GM10266 (cell line): Measurements from ENCODE around the gene FZD8.

Experiments
- DNase-seq: peaks from one replicate; pipeline ENCODE4 v3.0.0; 2012; ENCODE audit errors: extremely low spot score
- CTCF ChIP-seq: IDR thresholded peaks from 2 replicates; pipeline ENCODE4 v1.5.1; 2012; ENCODE audit warnings: mild to moderate bottlenecking, low read depth; ENCODE audit not compliant: control insufficient read depth, insufficient read depth; ENCODE audit errors: missing control alignments

Gene FZD8

GRCh38 chr10:35613597-35614226 lies 28.4 kb downstream of the FZD8 start:
- no peak for TF ChIP-seq CTCF
- DNase-seq, result no peak

GRCh38 chr10:35613107-35613440 lies 29.0 kb downstream of the FZD8 start:
- TF ChIP-seq CTCF, result no peak
- DNase-seq, result no peak

- DNase-seq, result no peak
Measured at GRCh38 chr10:35612385-35613106, 29.6 kb downstream of the FZD8 start.

GRCh38 chr10:35611750-35612149 lies 30.3 kb downstream of the FZD8 start:
- no peak for DNase-seq
- TF ChIP-seq CTCF, result peak; percentile 2

More at GRCh38 chr10:35612385-35613106, 29.6 kb downstream of the FZD8 start:
- TF ChIP-seq CTCF, result no peak

GRCh38 chr10:35608328-35608672 lies 33.8 kb downstream of the FZD8 start:
- no peak for TF ChIP-seq CTCF

GRCh38 chr10:35607475-35608327 lies 34.4 kb downstream of the FZD8 start:
- no peak for DNase-seq
- no peak for TF ChIP-seq CTCF

More at GRCh38 chr10:35608328-35608672, 33.8 kb downstream of the FZD8 start:
- DNase-seq, result no peak

- no peak for DNase-seq
- no peak for TF ChIP-seq CTCF
Measured at GRCh38 chr10:35606430-35606829, 35.7 kb downstream of the FZD8 start.
